Stimulated activated CD4-positive, alpha-beta T cell treated with anti-CD3 and anti-CD28 coated beads, Interleukin-15, amount 100 ng/mL, for 1 hour (primary cell): ENCODE data around the gene N4BP2L2.
A peak's percentile ranks its signal among the peaks of the same experiment; 100 is the strongest.

Source experiments
- DNase-seq, 2 donors: peaks; one replicate each; pipeline ENCODE4 v3.0.0-alpha.2; 2020; ENCODE audit warnings: low read depth in 1 of 2, low spot score in 1 of 2

N4BP2L2 gene

GRCh38 chr13:32426990-32427851 is 111.4 kb downstream of the N4BP2L2 start:
- DNase-seq: peak; percentile 22 to 42

GRCh38 chr13:32426191-32426989 is 112.2 kb downstream of the N4BP2L2 start:
- DNase-seq: peak in 1 of 2 donors; percentile 8

GRCh38 chr13:32425158-32425557 is 113.4 kb downstream of the N4BP2L2 start:
- no peak for DNase-seq

GRCh38 chr13:32423592-32423991 is 115.0 kb downstream of the N4BP2L2 start:
- no peak for DNase-seq

GRCh38 chr13:32419862-32420261 is 118.7 kb downstream of the N4BP2L2 start:
- DNase-seq: no peak

GRCh38 chr13:32417995-32418394 is 120.6 kb downstream of the N4BP2L2 start:
- DNase-seq: no peak

GRCh38 chr13:32415019-32415418 is 123.6 kb downstream of the N4BP2L2 start:
- no peak for DNase-seq

- DNase-seq: no peak
These were observed 124.0 kb downstream of the N4BP2L2 start for GRCh38 chr13:32414580-32414979.

GRCh38 chr13:32413284-32413683 is 125.3 kb downstream of the N4BP2L2 start:
- DNase-seq: no peak

GRCh38 chr13:32409561-32410421 is 128.8 kb downstream of the N4BP2L2 start:
- DNase-seq: no peak

GRCh38 chr13:32409001-32409313 is 129.6 kb downstream of the N4BP2L2 start:
- DNase-seq: no peak

- DNase-seq: no peak
These were observed 130.1 kb downstream of the N4BP2L2 start for GRCh38 chr13:32408296-32409000.

- no peak for DNase-seq
These were observed 130.7 kb downstream of the N4BP2L2 start for GRCh38 chr13:32407854-32408253.

- no peak for DNase-seq
These were observed 135.5 kb downstream of the N4BP2L2 start for GRCh38 chr13:32403108-32403507.

GRCh38 chr13:32391101-32391619 is 147.4 kb downstream of the N4BP2L2 start:
- DNase-seq: no peak

GRCh38 chr13:32390484-32390883 is 148.1 kb downstream of the N4BP2L2 start:
- no peak for DNase-seq

GRCh38 chr13:32390048-32390447 is 148.5 kb downstream of the N4BP2L2 start:
- no peak for DNase-seq

GRCh38 chr13:32385410-32385809 is 153.2 kb downstream of the N4BP2L2 start:
- no peak for DNase-seq

GRCh38 chr13:32384702-32385101 is 153.9 kb downstream of the N4BP2L2 start:
- no peak for DNase-seq

- DNase-seq: no peak
These were observed 154.6 kb downstream of the N4BP2L2 start for GRCh38 chr13:32383836-32384618.
